Peyer's patch (tissue), 4 donors: Measurements from ENCODE around the gene ADARB1.

Source experiments
- CTCF ChIP-seq, 6 experiments: fragments of 450-650 bp in 4 of 6; fragments of 200-600 bp in 2 of 6; sonication (generic) in 1 of 6; IDR thresholded peaks; one replicate each; pipeline ENCODE4 v1.5.1; 2017 to 2019; ENCODE audit warnings: antibody characterized with exemption in 6 of 6, mild to moderate bottlenecking in 3 of 6, moderate library complexity in 1 of 6
- POLR2A ChIP-seq, 2 donors: fragments of 450-650 bp; IDR thresholded peaks; one replicate each; pipeline ENCODE4 v1.5.1; 2017; ENCODE audit warnings: antibody characterized with exemption in 2 of 2, mild to moderate bottlenecking in 2 of 2, moderate library complexity in 2 of 2

- no peak for TF ChIP-seq POLR2A (IDR thresholded peaks at IDR 0.05)
- TF ChIP-seq CTCF (IDR thresholded peaks at IDR 0.05) = no peak
Observed at GRCh38 chr21:45143855-45144254, 69.5 kb downstream of the ADARB1 start.
